Measurements from ENCODE around the gene ST3GAL5.
"Not testable (repeated sequence)": the region's sequence is repeated elsewhere in the genome, so short reads cannot be mapped to it uniquely, and the experiment has no call there.

ST3GAL5 gene

GRCh38 chr2:85893428-85894258 is 4.9 kb upstream of the ST3GAL5 start:
- no peak for DNase-seq

DNA sequence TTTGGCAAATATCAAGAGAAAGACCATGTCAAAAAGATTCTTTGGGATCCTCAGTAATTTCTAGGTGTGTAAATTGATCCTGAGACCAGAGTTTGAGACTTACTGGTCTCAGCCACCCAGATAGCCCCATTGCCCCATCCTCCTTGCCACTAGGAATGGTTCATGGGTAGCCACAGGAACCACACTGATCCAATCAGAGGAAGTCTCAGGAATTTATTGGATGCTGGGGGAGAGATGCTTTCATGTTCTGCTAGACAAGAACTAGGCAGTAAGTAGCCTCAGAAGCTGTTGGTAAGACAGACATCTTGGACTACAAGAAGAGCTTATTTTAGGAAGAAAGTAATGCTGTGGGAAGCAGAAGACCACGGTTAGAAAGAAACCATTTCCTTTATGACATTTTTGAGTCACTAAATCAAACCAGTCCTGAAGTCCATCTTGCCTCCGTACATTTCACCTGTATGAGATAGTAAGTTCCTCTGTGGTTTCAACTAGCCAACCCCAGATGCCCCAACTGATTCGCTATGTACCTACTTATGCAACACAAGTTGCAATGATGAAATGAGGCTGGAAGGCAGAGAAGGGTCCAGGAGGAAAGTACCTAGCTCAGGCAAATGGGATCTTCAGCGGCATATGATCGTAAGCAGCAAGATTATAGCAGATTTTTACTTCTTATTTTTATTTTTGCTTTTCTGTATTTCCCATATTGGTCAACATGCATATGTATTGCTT is 3.6 kb upstream of the ST3GAL5 start:
- DNase-seq, result no peak

DNA sequence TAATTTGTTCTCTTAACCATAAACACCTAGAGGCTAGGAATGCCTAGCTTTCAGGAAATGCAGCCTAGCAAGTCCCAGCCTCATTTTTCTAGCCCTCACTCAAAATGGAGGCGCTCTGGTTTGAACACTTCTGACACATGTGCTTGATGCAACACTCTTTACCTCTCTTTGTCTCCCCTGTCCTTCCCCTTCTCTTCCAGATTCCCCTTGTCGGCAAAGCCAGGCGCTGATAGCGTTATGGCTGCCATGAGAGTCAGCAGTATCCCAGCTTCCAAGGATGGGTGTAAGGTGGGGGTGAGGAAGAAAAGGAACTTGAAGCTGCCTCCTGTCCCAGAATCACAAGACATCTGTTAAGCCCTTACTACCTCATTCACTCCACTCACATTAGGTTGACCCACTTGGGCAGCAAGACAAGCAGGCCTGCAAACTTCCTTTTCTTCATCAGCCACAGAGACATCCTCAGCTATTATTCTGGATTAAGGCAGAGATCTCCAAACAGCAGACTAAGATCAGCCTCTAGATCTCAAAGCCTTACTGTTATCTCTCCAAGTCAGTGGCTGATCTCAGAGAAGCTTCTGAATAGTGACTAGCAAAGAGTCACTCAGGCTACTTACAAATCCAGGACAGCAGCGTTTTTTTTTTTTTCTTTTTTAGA is 1.9 kb upstream of the ST3GAL5 start:
- DNase-seq, result peak; percentile 45

DNA sequence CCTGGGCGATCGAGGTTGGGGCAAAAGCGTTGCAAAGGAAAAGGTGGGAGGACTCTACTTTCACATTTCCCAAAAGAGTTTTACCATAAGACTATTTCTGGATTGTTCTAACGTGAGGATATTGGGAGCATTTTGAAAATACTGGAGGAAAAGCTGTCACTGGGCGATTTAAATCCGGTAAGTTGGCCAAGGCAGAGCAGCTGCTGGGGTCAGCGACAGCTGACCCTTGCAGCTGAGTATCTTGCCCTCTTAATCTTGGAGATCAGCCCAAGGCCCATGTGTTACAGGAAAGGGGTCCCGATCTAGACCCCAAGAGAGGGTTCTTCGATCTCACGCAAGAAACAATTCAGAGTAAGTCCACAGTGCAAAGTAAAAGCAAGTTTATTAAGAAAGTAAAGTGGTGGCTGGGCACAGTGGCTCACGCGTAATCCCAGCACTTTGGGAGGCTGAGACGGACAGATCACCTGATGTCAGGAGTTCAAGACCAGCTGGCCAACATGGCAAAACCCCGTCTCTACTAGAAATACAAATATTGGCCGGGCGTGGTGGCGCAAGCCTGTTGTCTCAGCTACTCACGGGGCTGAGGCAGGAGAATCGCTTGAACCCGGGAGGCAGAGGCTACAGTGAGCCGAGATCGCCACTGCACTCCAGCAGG is 964 bp upstream of the ST3GAL5 start:
- peak; percentile 55 for DNase-seq

DNA sequence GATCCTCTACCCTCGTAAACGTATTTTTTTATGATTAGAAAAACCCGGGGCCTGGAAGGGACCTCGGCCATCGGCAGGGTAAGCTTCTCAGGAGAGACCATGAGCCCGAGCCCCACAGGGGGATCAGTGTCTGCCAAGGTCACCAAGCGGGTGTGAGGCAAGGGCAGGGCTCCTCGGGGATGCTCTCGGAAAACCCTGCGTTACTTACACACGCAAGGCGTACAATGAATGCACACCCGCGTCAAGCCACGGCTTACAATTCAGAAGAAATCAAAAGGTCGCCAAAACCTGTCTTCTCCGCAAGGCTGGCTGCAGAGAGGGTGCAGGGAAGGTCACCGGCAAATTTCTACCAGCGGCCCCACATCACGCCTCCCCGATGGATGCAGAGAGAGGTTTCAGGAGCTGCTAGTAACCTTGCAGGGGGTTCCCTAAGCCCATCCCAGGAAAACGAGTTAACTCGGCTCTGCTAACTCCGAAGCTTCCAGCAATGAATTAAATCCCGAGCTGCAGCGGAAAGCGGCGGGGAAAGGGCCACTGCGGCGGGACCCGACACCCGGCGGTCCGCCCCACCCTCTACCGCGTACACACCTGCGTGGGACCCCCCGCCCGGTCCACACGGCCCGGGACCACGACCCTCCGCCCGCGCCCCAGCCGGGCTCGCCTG is 638 bp downstream of the ST3GAL5 start:
- DNase-seq, result peak; percentile 69

- DNase-seq, result peak; percentile 85
Measured at GRCh38 chr2:85887566-85888019, 1.2 kb downstream of the ST3GAL5 start.

DNA sequence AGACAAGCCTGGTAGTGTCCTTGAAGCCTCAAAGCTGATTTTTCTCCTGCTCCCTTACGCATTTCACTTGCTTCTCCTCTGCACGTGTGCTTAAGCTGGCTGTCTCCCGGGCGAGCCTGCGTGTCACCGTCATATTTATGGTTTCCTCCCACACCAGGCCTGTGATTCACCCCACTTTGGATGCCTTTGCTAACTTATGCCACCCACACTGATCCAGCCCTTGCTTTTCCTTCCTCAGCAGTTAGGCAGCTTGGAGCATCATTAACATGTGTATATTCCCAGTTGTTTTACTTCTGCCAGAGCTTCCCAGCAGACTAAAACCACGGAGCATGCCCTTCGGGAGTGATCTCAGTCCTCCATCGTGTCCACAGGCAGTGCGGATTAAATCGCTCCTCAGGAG is 2.2 kb downstream of the ST3GAL5 start:
- peak; percentile 46 for DNase-seq

DNA sequence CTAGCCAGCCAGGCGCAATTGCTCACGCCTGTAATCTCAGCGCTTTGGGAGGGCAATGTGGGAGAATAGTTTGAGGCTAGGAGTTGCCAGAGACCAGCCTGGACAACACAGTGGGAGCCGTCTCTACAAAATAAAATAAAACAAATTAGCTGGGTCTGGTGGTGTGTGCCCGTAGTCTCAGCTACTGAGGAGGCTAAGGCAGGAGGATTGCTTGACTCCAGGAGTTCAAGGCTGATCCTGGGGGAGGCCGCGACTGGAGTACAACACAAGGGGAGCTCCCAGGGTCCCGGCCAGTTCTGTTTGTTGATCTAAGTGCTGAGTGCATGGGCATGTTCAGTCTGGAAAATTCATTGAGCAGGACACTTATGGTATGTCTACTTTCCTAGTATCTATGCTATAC is 2.6 kb downstream of the ST3GAL5 start:
- no peak for DNase-seq

DNA sequence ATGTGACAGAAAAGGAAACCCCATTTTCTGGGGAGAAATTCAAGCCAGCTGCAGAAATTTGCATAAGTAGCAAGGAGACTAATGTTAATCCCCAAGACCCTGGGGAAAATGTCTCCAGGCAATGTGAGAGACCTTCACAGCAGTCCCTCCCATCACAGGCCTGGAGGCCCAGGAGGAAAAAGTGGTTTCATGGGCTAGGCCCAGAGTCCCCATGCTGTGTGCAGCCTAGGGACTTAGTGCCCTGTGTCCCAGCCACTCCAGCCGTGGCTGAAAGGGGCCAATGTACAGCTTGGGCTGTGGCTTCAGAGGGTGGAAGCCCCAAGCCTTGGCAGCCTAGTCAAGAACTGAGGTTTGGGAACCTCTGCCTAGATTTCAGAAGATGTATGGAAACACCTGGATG is 7.0 kb downstream of the ST3GAL5 start:
- DNase-seq, result not testable (repeated sequence)

DNA sequence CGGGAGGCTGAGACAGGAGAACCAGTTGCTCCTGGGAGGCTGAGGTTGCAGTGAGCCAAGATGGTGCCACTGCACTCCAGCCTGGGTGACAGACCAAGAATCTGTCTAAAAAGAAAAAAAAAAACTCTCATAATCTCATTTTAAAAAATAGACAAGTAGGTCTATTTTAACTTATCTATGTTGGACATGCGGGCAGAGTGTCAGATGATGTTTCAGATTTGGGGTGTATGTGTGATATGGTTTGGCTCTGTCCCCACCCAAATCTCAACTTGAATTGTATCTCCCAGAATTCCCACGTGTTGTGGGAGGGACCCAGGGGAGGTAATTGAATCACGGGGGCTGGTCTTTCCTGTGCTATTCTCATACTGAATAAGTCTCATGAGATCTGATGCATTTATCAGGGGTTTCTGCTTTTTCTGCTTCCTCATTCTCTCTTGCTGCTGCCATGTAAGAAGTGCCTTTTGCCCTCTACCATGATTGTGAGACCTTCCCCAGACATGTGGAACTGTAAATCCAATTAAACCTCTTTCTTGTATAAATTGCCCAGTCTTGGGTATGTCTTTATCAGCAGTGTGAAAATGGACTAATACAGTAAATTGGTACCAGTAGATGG is 8.0 kb downstream of the ST3GAL5 start:
- DNase-seq, result not testable (repeated sequence)

DNA sequence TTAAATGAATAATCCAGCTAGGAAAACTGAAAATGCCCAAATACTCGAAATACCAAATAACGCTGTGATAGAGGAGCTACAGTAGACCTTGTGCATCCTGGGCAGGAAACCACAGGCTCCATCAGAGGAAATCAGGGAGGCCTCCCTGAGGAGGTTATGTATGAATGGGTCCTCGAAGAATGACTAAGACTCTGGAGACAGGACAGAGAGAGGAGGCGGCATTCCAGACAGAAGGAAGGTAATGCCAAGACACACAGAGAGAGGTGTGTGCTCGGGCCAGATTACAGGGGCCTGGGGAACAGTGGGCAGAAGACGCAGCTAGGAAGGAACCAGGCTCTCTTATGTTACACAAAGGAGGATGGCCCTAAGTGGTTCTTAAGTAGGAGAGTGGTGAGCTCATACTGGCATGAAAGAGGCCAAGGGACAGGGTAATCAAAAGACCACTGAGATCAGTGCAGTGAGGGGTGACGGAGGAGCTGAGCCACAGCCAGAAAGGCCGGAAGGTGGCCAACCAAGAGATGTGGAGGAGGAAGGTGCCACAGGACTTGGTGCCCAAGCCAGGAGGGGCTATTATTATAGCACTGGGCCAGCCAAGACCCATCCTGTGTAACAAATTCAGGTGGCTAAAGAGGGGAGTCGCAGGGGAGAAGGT is 9.9 kb downstream of the ST3GAL5 start:
- DNase-seq, result no peak

GRCh38 chr2:85875350-85876050 is 13.3 kb downstream of the ST3GAL5 start:
- DNase-seq, result no peak

GRCh38 chr2:85873679-85874078 is 15.1 kb downstream of the ST3GAL5 start:
- no peak for DNase-seq

DNA sequence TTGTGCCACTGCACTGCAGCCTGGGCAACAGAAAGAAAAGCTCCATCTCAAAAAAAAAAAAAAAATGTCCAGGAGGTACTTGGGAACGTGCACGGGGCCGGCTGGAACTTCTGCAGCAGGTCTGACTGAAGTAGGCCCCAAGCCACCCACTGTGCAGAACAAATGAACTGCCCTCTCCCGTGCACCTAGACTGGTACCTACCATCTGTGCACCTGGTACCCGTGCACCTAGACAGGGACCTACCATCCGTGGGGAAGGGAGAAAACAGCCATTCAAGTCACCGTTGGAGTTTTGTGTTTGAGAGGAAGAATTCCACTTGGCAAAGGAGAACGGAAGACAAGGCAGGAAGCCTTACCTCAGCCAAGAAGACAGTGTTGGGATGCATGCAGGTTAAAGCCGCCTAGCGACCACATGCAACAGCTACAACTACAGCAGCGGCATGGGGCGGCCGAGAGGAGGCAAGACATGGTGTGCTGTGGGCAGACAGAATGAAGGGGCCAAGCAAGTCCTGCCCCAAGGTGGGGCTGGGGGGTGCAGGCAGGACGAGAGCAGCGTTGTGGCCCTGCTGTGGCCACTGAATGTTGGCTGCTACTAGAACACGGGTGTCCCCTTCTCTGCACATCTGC is 16.1 kb downstream of the ST3GAL5 start:
- DNase-seq, result no peak

DNA sequence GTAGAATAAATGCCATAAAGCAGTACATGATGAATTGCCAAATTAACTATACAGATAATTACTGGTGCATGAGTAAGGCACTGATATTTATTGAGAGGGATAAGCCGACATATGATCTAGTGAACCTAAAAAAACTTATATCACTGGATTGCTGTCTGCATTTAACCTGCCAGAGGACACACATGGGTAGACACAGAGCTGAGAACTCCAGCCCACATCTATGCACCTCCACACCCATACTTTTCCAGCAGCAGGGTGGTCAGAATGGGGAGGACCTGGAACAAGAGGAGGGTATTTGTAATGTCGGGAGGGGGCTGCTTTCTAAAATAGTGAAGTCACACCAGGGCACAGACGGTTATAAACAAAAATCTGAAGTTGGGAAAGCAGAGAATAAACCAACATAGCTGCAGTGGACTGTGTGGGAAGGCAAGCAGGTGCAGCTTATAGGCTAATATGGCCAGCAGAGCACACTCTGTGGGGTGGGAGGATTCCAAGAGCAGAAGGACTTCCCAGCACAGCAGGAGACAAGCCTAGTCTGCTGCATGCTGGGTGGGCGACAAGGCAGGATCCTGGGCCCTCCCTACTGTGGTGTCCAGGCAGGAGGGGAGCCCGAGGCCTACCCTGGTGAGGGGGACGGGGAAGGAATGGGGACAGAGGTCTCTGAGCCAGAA is 17.2 kb downstream of the ST3GAL5 start:
- no peak for DNase-seq

GRCh38 chr2:85868822-85869221 is 20.0 kb downstream of the ST3GAL5 start:
- DNase-seq, result no peak

GRCh38 chr2:85867556-85868292 is 21.1 kb downstream of the ST3GAL5 start:
- no peak for DNase-seq

DNA sequence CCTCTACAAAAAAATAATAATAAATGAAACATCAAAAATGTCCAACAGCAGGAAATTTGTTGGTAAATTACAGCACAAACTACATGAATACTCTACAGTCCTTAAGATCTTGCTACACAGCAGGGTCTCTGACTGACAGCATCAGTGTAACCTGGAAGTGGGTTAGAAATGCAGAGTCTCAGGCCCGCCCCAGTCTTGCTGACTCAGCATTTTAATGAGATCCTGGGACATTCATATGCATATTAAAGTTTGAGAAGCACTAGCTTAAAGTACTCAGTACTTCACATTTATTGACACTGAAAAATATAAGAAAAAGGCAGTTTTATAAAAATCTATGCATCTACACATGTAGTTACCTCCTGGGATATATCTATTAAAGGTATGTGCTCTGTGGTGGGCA is 21.7 kb downstream of the ST3GAL5 start:
- no peak for DNase-seq

DNA sequence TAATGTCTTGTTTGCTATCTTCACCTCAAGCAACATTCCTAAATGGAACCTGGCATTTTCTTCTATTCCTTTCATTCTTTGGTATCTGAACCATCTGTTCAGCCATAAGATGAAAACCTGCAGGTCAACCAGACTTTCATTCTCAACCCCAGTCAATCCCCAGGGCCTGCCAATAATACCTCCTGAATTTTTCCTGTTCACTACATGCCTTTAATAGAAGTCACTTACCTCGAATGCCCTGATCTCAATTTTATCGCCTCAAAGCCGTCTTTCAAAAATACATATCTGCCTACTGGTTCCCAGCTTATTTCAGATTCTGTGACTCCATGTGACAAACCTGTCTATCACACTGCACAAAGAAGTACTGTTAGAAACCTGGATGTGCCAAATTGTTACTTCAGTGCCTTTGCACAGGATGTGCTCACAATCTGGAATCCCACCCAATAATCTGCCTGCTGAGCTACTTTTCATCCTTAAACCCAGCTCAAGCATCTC is 22.6 kb downstream of the ST3GAL5 start:
- no peak for DNase-seq
